Prostate gland (tissue), 2 donors: Measurements from ENCODE around the gene GPR31. TPM values are rescaled to one million over a fixed set of nuclear protein-coding genes. Genes with fewer than 3 reads are reported as not detected.

Experiments
- DNase-seq: peaks from one replicate; pipeline ENCODE4 v3.0.0-alpha.2; 2019; ENCODE audit warnings: low spot score
- H3K27ac ChIP-seq, 2 donors: fragments of 200-600 bp; sonication (generic); 2 replicates each; pipeline ENCODE4 v1.5.1; 2017 to 2019
- H3K27me3 ChIP-seq: fragments of 200-600 bp; sonication (generic); replicated peaks from 2 replicates; pipeline ENCODE4 v1.5.1; 2019; ENCODE audit not compliant: insufficient read depth
- H3K36me3 ChIP-seq, 2 donors: fragments of 200-600 bp; sonication (generic); 1 replicate in 1 of 2; 2 replicates in 1 of 2; pipeline versions ENCODE4 v1.5.1 to v1.8.1; 2017 to 2019
- H3K4me1 ChIP-seq: fragments of 200-600 bp; sonication (generic); replicated peaks from 2 replicates; pipeline ENCODE4 v1.5.1; 2019
- H3K4me3 ChIP-seq, 2 donors: fragments of 200-600 bp; sonication (generic); 2 replicates each; pipeline ENCODE4 v1.5.1; 2017 to 2019
- H3K9me3 ChIP-seq: fragments of 200-600 bp; sonication (generic); 2 replicates; pipeline ENCODE4 v1.5.1; 2017
- CTCF ChIP-seq, 4 experiments: fragments of 200-600 bp in 2 of 4; fragments of 450-650 bp in 2 of 4; sonication (generic) in 2 of 4; IDR thresholded peaks; 1 replicate in 3 of 4; 2 replicates in 1 of 4; pipeline ENCODE4 v1.5.1; 2016 to 2019; ENCODE audit warnings: antibody characterized with exemption in 4 of 4, mild to moderate bottlenecking in 2 of 4, moderate library complexity in 2 of 4
- POLR2A ChIP-seq: fragments of 450-650 bp; IDR thresholded peaks from one replicate; pipeline ENCODE4 v1.6.1; 2016; ENCODE audit warnings: antibody characterized with exemption, mild to moderate bottlenecking
- POLR2AphosphoS5 ChIP-seq: sonication (generic); formaldehyde crosslinking; IDR thresholded peaks from one replicate; pipeline ENCODE4 v1.6.1; 2017; ENCODE audit warnings: antibody characterized with exemption
- WGBS: methylation state at CpG from one replicate; pipeline ENCODE4 v1.1.5; 2018; 5-methylcytosine and 5-hydroxymethylcytosine counted together
- intact Hi-C: fragments of 100-400 bp; cut with DNase I; formaldehyde crosslinking; loops from one replicate; pipeline ENCODE4 v1.14.2; 2022
- total RNA-seq, 2 donors: library from RNA; depleted of rRNA; stranded (reverse); fragments of >200 nt; gene quantifications; one replicate each; pipeline ENCODE4 v1.1.0, GENCODE V29; 2016

Gene GPR31
- total RNA-seq, 2 donors from 2014 or later, result not detected

- H3K36me3 ChIP-seq, result no peaks in the 10 kb centered on the region
- H3K4me1 ChIP-seq, result no peaks in the 10 kb centered on the region
- 99% methylated on average over 5 of the region's 5 CpGs for WGBS
- intact Hi-C loops, result no loop called here
- no peak for TF ChIP-seq CTCF (IDR thresholded peaks at IDR 0.05)
- no peak for TF ChIP-seq POLR2A
- TF ChIP-seq POLR2AphosphoS5, result no peak
- H3K9me3 ChIP-seq, result no peaks in the 10 kb centered on the region
- H3K27ac ChIP-seq, result no peak overlapping the region
- DNase-seq, result no peak
- H3K27me3 ChIP-seq, result peaks cover 7% of the 10 kb centered on the region
- no peak overlapping the region for H3K4me3 ChIP-seq
Measured at GRCh38 chr6:167161851-167162467, 4.2 kb upstream of the GPR31 start.

GRCh38 chr6:167157414-167157813 is 366 bp downstream of the GPR31 start:
- WGBS, result 94% methylated on average over 16 of the region's 19 CpGs
- no peaks in the 10 kb centered on the region for H3K36me3 ChIP-seq
- H3K27ac ChIP-seq, result no peak overlapping the region
- H3K4me1 ChIP-seq, result no peaks in the 10 kb centered on the region
- DNase-seq, result no peak
- peaks cover 2% of the 10 kb centered on the region for H3K27me3 ChIP-seq
- H3K4me3 ChIP-seq, result no peak overlapping the region
- TF ChIP-seq POLR2AphosphoS5, result no peak
- no peak for TF ChIP-seq POLR2A
- TF ChIP-seq CTCF (IDR thresholded peaks at IDR 0.05), result no peak
- no peaks in the 10 kb centered on the region for H3K9me3 ChIP-seq
- intact Hi-C loops, result no loop called here

GRCh38 chr6:167154895-167155294 is 2.9 kb downstream of the GPR31 start:
- Histone ChIP-seq H3K4me1 (no peaks in the 10 kb centered on the region), H3K27ac (no peak overlapping the region), H3K9me3 (no peaks in the 10 kb centered on the region), H3K4me3 (no peak overlapping the region), H3K36me3 (no peaks in the 10 kb centered on the region), H3K27me3 (peaks cover 2% of the 10 kb centered on the region)
- DNase-seq, result no peak
- intact Hi-C loops, result no loop called here
- TF ChIP-seq POLR2A (no peak), CTCF (IDR thresholded peaks at IDR 0.05) (no peak)
- 43% methylated on average over 2 of the region's 2 CpGs for WGBS

GRCh38 chr6:167154291-167154690 is 3.5 kb downstream of the GPR31 start:
- Histone ChIP-seq H3K4me3 (no peak overlapping the region), H3K9me3 (no peaks in the 10 kb centered on the region), H3K27me3 (peaks cover 2% of the 10 kb centered on the region), H3K27ac (no peak overlapping the region), H3K36me3 (no peaks in the 10 kb centered on the region), H3K4me1 (no peaks in the 10 kb centered on the region)
- DNase-seq, result no peak
- no peak for TF ChIP-seq CTCF (IDR thresholded peaks at IDR 0.05)
- TF ChIP-seq POLR2AphosphoS5, result no peak
- WGBS, result 69% methylated on average over 9 of the region's 9 CpGs
- intact Hi-C loops, result no loop called here

GRCh38 chr6:167153521-167153959 is 4.2 kb downstream of the GPR31 start:
- WGBS, result 57% methylated on average over 13 of the region's 13 CpGs
- Histone ChIP-seq H3K9me3 (no peaks in the 10 kb centered on the region), H3K27me3 (peaks cover 2% of the 10 kb centered on the region), H3K27ac (no peak overlapping the region), H3K4me3 (no peak overlapping the region), H3K4me1 (no peaks in the 10 kb centered on the region), H3K36me3 (no peaks in the 10 kb centered on the region)
- DNase-seq, result no peak
- TF ChIP-seq CTCF (IDR thresholded peaks at IDR 0.05) (no peak), POLR2AphosphoS5 (no peak), POLR2A (no peak)
- intact Hi-C loops, result no loop called here
